Jurkat, Clone E6-1 (cell line): ENCODE data around the gene PPP1R16B.
"Not testable (repeated sequence)": the region's sequence is repeated elsewhere in the genome, so short reads cannot be mapped to it uniquely, and the experiment has no call there.

Experiments
- DNase-seq: peaks from one replicate; pipeline ENCODE4 v3.0.0-alpha.2; 2011; ENCODE audit warnings: low read depth, low spot score
- H3K4me3 ChIP-seq: 2 replicates; pipeline ENCODE4 v1.5.1; 2011; ENCODE audit warnings: mild to moderate bottlenecking, low read length, control low read depth, moderate library complexity

PPP1R16B gene

DNA sequence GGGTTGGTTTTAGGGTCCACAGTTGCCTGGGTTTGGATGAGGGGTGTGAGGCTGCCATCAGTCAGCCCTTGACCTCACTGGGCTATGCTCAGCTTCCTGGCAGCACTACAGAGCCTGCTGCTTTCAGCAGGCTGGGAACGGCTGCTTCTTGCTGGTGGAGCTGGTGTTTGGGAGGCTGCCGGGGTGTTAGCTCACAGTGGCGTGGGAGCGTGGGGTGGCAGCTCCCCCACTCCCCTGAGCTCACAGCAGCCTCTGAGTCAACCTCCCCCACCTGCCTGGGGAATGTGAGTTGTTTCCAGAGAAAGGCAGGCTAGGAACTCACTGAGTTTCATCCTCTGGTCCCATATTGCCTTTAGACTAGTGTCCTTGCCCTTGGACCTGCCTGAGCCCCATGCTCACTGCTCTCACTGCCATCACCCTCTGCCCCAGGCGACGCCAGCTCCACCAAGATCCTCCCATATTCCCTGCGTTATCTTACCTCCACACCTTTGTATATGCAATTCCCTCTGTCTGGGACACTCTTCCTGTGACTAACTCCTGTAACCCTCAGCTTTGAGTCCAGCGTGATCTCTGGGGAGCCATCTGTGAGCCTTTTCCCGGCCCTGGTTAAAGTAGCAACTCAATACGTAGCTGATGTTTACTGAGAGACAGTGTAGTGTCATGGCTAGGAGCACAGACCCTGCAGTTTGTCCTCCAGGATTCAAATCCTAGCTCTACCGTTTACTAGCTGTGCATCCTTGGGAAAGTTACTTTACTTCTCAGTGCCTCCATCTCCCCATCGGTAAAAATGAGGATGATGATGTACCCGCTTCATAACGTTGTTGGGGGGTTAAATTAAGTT lies 34.8 kb downstream of the PPP1R16B start:
- no peak for DNase-seq
- H3K4me3 ChIP-seq = no peak overlapping the region

DNA sequence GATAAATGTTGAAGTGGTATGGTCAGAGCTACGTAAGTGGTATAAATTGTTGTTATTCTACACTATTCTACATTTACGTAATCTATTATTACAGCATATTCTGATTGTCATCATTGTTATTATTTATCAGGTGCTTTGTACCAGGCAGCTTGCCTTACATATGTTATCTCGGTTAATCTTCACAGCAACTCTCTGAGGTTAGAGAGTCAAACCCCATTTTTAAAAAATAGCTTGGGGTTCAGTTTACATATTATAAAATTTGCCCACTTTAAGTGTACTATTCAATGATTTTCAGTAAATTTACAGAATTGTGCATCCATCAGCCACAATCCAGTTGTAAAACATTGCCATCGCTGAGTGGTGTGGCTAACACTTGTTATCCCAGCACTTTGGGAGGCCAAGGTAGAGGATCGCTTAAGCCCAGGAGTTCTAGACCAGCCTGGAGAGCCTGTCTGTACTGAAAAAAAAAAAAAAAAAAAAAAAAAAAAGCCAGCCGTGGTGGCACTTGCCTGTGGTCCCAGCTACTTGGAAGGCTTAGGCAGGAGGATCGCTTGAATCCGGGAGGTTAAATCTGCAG lies 35.5 kb downstream of the PPP1R16B start:
- no peak overlapping the region for H3K4me3 ChIP-seq
- no peak for DNase-seq

DNA sequence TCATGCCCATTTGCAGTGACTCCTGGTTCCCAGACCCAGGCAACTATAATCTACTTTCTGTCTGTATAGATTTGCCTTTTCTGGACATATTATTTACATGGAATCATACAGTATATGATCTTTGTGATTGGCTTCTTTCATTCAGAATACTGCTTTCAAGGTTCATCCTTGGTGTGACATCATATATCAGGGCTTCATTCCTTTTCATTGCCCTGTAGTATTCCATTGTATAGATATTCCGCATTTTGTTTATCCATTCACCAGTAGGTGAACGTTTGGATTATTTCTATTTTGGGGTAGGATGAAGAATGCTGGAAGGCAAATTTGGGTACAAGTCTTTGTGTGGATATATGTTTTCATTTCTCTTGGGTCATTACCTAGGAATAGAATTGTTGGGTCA lies 36.1 kb downstream of the PPP1R16B start:
- H3K4me3 ChIP-seq = no peak overlapping the region
- DNase-seq = no peak

DNA sequence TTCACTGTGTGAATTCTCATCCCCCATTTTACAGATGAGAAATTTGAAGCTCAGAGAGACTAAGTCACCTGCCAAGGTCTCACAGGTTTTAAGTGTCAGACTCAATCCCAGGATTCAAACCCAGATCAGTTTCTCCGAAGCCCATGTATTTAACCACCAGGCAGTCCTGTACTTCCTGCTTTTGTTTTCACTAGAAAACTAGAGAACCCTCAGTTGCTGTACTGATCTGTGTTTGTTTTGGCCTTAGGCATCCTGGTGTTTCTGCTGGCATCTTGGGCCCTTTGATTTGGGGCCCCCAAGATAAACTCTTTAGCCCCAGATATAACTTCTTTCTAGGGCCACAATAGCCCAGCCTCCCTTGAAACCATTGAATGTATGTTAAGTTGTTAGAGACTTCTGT lies 36.5 kb downstream of the PPP1R16B start:
- no peak overlapping the region for H3K4me3 ChIP-seq
- DNase-seq = no peak

DNA sequence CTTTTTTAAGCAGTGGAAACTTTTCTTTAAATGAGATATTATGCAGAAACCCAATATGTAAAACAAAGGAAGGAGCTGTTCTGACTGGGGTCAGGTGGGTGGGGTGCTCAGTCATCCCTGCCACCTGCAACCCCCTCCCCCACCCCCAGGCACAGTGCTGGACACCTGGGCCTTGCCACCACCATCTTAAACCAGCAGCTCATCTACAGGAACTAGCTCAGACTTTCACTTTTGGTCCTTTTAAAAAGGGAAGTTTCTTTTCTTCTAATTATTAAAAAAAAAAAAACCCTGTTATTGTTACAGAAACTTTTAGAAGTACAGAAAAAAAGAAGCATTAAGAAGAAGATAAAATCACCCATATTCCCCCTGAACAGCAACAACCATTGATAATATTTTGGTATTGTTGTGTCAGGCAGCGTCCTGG lies 37.1 kb downstream of the PPP1R16B start:
- no peak overlapping the region for H3K4me3 ChIP-seq
- peak; percentile 44 for DNase-seq

DNA sequence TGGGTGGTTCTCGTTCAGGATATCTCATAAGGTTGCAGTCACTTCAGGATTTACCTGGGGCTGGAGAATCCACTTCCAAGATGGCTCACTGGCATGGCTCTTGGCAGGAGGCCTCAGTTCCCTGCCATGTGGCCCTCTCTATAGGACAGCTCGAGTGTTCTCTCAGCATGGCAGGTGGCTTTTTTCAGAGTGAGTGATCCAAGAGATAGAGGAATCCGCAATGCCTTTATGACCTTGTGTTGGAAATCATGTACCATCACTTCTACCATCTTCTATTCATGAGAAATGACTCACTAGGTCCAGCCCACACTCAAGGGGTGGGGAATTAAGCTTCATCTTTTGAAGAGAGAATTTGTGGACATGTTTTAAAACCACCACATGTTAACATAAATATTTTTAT lies 37.8 kb downstream of the PPP1R16B start:
- no peak overlapping the region for H3K4me3 ChIP-seq
- no peak for DNase-seq

DNA sequence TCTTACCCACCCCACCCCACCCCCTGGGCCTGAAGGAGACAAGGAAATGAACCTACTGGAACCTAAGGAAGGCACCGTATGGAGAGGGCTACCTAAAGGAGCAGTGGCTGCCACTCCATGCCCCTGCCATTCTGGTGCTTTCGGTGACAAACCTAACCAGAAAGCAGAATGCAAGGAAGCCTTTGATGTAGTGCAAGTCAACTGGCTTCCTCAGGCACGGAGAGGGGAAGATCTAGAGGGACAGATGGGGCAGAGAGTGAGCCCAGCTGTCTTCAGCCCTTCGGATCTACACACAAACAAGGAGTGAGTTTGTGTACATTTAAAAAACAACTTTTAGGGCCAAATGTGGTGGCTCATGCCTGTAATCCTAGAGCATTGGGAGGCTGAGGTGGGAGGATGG lies 39.5 kb downstream of the PPP1R16B start:
- DNase-seq = no peak
- H3K4me3 ChIP-seq = no peak overlapping the region

DNA sequence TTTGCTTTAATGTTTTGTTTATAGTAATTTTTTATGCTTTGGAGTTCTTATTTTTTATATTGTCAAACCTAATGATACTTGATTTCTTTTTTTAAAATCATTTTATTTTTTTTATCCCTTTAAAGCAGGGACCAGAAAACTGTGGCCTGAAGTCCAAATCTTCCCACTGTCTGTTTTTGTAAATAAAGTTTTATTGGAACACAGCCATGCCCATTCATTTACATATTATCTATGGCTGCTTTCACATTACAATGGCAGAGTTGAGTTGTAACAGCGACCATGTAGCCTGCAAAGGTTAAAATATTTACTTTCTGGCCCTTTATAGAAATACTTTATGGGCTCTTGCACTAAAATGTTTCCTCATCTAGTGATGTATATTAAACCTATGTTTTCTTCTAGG lies 42.3 kb downstream of the PPP1R16B start:
- DNase-seq = no peak
- no peak overlapping the region for H3K4me3 ChIP-seq

DNA sequence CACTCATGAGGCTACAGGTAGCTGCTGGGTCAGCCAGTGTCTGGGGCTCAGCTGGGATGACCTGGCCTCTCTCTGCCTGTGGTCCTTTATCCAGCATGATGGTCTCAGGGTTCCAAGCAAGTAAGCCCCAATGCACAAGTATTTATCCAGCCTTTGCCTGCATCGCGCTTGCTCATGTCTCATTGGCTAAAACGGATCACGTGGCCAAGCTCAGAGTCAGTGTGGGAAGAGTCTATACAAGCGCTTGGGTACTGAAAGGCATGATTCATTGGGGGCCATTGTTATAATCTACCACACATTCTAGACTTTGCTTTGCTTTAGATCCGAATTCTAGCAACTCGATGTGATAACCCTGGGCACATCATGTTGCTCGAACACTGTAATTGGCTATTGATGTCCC lies 48.3 kb downstream of the PPP1R16B start:
- H3K4me3 ChIP-seq = no peak overlapping the region
- DNase-seq = no peak

DNA sequence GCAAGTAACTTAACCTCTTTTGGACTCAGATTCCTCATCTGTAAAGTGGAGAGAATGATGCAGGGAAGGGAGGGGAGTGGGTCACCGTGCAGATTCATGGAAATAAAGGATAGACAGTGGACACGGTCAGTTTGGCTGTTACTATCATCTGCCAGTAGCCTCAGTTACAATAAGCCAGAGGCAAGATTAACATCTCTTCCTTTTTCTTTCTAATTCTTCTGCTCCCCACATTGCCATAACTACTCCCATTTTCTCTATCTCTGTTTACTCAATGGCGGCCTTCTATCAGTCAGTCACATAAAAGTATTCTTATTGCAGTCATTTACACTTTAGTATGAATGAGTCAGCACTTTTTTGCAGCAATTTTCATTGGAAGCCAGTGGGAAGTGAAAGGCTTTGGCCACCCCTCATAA lies 49.2 kb downstream of the PPP1R16B start:
- H3K4me3 ChIP-seq = no peak overlapping the region
- no peak for DNase-seq

DNA sequence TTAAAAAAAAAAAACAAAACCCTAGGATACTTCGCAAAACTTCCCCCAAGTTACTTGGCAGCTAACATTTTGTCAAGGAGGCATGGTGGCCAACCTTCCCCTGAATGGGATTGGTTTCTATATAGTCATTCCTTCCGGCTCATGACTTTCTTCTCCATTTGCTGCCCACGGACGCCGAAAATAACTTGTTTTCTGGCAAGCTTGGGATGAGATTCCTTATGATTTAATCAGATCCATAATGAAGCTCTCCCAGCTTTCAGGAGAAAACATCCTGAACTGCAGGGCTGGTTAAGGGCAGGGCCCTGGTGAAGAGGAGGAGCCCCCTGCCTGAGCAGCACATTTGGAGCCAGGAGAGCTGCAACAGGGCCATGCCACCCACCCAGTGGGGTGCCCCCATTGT lies 49.9 kb downstream of the PPP1R16B start:
- no peak overlapping the region for H3K4me3 ChIP-seq
- DNase-seq = no peak

DNA sequence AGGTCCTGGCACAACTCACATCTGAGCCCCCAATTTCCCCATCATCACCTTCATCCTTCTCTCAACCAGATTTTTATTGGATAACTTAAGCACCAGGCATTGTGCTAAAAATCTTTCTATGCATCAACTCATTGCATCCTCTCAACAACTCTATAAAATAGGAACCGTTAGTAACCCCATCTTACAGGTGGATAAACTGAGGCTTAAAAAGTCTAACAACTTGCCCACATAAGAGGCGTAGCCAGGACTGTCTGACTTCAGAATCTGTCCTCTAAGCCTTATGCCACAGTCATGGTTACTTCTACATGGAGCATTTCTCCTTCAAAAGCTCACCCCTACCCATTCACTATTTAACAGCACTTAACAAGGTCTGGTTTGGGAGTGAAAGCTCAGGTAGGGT lies 51.1 kb downstream of the PPP1R16B start:
- no peak for DNase-seq

DNA sequence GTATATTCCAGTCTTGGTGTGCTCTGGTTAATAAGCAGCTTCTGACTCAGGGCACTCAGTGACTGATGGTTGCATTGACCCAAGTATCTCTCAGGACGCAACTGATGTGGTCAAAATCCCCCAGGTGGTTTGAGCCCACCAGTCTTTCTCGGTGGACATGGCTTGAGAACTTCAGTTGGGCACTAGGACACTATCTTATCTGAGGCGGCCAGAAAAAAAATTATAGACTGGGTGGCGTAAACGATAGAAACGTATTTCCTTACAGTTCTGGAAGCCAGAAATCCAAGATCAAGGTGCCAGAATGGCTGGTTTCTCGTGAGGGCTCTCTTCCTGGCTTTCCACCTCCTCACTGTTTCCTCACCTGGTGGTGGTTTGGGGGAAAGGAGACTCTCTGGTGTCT lies 52.2 kb downstream of the PPP1R16B start:
- no peak overlapping the region for H3K4me3 ChIP-seq

More for the DNA sequence above, 51.1 kb downstream of the PPP1R16B start:
- no peak overlapping the region for H3K4me3 ChIP-seq

DNA sequence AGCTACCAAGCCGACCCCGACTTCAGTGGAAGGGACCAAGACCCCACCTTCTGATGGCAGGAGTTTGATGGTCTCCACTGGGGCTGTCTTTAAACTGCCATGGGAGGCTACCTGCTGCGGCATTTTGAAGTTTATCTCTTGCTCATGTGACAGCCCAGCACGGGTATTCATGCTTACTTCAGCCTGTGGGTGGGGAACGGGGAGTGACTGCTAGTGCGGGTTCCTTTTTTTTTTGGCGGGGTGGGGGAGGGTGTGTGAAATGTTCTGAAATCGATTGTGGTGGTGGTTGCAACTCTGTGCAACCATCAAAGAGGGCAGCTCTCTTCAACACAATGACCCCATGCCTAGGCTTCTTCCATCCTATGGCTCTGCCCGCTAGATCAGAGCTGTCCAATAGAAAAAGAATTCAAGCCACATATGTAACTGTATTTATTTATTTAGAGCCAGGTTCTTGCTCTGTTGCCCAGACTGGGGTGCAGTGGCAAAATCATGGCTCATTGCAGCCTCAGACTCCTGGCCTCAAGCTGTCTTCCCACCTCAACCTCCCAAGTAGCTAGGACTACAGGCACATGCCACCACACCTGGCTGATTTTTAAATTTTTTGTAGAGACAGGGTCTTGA lies 53.7 kb downstream of the PPP1R16B start:
- no peak for DNase-seq
- no peak overlapping the region for H3K4me3 ChIP-seq

More for the DNA sequence above, 52.2 kb downstream of the PPP1R16B start:
- DNase-seq = no peak

DNA sequence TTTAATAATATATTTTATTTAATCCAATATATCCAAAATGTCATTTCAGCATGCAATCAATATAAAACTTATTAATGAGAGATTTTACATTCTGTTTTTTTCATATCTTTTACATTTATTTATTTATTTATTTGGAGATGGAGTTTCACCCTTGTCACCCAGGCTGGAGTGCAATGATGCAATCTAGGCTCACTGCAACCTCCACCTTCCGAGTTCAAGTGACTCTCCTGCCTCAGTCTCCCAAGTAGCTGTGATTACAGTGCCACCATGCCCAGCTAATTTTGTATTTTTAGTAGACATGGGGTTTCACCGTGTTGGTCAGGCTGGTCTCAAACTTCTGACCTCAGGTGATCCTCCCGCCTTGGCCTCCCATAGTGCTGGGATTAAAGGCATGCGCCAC lies 54.4 kb downstream of the PPP1R16B start:
- not testable (repeated sequence) for H3K4me3 ChIP-seq, DNase-seq

DNA sequence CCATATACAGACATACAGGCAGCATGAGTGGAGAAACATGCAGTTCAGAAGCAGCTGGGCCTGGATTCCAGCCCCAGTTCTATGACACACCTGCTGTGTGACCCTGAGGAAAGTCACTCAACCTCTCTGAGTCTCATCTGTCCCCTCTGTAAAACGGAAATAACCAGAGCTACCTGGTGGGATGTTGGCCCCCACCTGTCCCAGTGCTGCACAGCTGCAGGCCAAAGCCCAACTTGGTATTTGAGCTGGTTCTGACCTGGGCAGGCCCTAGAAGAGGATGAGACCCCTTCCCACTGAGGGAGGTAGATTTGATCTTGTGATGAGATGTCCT lies 55.5 kb downstream of the PPP1R16B start:
- H3K4me3 ChIP-seq = no peak overlapping the region

DNA sequence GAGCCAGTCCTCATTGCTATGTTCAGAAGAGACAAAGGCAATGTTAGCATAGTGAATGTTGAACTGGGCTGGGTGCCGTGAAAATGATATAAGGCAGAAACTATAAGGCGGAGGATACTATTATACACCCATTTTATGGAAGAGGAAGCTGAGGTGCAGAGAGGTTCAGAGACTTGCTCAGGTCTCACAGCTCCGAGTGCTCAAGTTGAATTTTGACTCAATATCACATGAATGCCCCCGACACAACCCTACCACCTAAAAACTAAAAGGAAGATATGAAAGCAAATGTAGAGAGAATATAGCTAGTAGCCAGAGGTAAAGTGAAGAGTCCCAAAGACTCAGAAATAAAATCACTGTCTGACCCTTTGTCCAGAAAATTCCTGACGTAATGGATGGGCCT lies 56.7 kb downstream of the PPP1R16B start:
- DNase-seq = no peak
- no peak overlapping the region for H3K4me3 ChIP-seq

More for the DNA sequence above, 55.5 kb downstream of the PPP1R16B start:
- DNase-seq = no peak

DNA sequence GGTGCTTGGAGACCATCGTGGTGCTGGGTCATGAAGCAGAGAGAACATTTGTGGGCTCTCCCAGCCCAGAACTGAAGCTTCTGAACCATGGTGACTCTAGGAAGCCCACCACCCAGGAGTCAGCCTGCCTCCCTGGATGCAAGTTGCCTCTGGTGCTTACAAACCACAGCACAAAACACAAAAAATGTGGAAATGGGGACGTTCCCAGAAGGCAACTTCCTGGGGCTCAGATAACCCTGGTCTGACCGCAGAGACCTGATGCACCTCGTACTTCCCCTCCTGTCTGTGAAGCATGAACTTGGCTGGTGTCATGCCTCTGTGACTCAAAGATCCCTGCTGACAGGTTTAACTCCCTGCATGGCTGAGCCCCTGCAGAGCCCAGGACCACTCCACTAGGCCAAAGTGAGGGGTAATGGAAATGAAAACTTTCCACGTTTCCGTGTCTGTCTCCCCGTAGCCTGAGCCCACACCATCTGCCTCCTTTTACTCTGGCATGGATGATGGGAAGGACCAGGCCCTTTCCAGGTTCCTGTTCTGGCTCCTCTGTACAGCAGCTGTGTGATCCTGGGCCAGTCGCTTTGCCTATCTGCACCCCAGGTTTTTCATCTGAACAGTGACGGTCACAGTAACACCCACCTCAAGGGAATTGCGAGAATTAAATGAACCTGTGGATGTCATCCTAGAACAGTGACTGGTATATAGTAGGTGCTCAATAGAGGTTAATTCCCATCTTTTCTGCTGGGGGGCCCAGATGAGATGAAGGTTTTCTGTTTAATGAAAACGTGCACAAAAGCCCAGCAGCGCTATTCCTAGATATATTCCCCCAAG lies 57.7 kb downstream of the PPP1R16B start:
- DNase-seq = peak; percentile 28
- H3K4me3 ChIP-seq = no peak overlapping the region

DNA sequence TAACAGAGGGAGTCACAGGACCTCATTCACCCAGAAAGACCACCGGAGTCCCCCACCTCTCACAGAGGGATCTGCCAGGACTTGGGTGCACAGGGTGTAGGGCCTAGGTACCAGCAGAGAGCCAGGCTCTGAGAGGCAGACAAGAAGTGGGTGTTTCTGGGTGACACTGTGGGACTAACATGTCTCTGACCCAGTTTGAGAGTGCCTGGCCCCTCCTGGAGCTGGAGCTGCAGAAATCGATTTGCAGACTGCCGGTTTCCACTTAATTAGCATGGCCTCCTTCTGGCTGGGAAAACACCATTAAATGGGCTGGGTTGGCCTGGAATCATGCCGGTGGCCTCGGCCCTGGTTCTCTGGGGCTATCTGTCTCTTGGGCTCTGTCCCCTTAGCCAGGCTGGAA lies 59.2 kb downstream of the PPP1R16B start:
- no peak overlapping the region for H3K4me3 ChIP-seq

More for the DNA sequence above, 59.2 kb downstream of the PPP1R16B start:
- no peak for DNase-seq
